NCI-H2196 treated with DMSO at 0.1 percent for 48 hours (cell line): ENCODE measurements around the gene NCBP3.

Source experiments
- DNase-seq: peaks from one replicate; lab custom pipeline; 2025; ENCODE audit not compliant: unreplicated experiment; lab: John Stamatoyannopoulos, UW

Gene NCBP3

GRCh38 chr17:3761036-3761917 lies 84.8 kb downstream of the NCBP3 start:
- no peak for DNase-seq

GRCh38 chr17:3759597-3760216 lies 86.3 kb downstream of the NCBP3 start:
- no peak for DNase-seq

GRCh38 chr17:3755335-3756030 lies 90.6 kb downstream of the NCBP3 start:
- DNase-seq = no peak

GRCh38 chr17:3754458-3755334 lies 91.3 kb downstream of the NCBP3 start:
- peak; percentile 77 for DNase-seq

- no peak for DNase-seq
These were observed 92.0 kb downstream of the NCBP3 start for GRCh38 chr17:3754066-3754457.

- DNase-seq = no peak
These were observed 92.4 kb downstream of the NCBP3 start for GRCh38 chr17:3753624-3754023.
